ENCODE data around the gene ABCA10.
"Not testable (repeated sequence)": the region's sequence is repeated elsewhere in the genome, so short reads cannot be mapped to it uniquely, and the experiment has no call there.

The ABCA10 gene

GRCh38 chr17:69228018-69228417 lies 606 bp downstream of the ABCA10 start:
- DNase-seq = no peak

- DNase-seq = no peak
Measured at GRCh38 chr17:69227541-69227940, 1.1 kb downstream of the ABCA10 start.

GRCh38 chr17:69223809-69224208 lies 4.8 kb downstream of the ABCA10 start:
- no peak for DNase-seq

- DNase-seq = no peak
Measured at GRCh38 chr17:69222707-69223258, 5.8 kb downstream of the ABCA10 start.

GRCh38 chr17:69220098-69220497 lies 8.5 kb downstream of the ABCA10 start:
- DNase-seq = no peak

- DNase-seq = no peak
Measured at GRCh38 chr17:69218986-69219385, 9.6 kb downstream of the ABCA10 start.

- no peak for DNase-seq
Measured at GRCh38 chr17:69213059-69213813, 15.4 kb downstream of the ABCA10 start.

- no peak for DNase-seq
Measured at GRCh38 chr17:69208640-69209039, 20.0 kb downstream of the ABCA10 start.

- no peak for DNase-seq
Measured at GRCh38 chr17:69207151-69207550, 21.5 kb downstream of the ABCA10 start.

- DNase-seq = no peak
Measured at GRCh38 chr17:69198238-69198637, 30.4 kb downstream of the ABCA10 start.

- not testable (repeated sequence) for DNase-seq
Measured at GRCh38 chr17:69196105-69196653, 32.4 kb downstream of the ABCA10 start.

- DNase-seq = no peak
Measured at GRCh38 chr17:69192754-69193153, 35.9 kb downstream of the ABCA10 start.

GRCh38 chr17:69188796-69189195 lies 39.8 kb downstream of the ABCA10 start:
- no peak for DNase-seq

GRCh38 chr17:69188064-69188463 lies 40.6 kb downstream of the ABCA10 start:
- DNase-seq = no peak

- DNase-seq = no peak
Measured at GRCh38 chr17:69187294-69187693, 41.3 kb downstream of the ABCA10 start.

- DNase-seq = no peak
Measured at GRCh38 chr17:69179227-69179952, 49.2 kb downstream of the ABCA10 start.

GRCh38 chr17:69176457-69176795 lies 52.2 kb downstream of the ABCA10 start:
- no peak for DNase-seq

- no peak for DNase-seq
Measured at GRCh38 chr17:69175625-69176456, 52.8 kb downstream of the ABCA10 start.

GRCh38 chr17:69175262-69175624 lies 53.4 kb downstream of the ABCA10 start:
- no peak for DNase-seq

GRCh38 chr17:69173118-69173517 lies 55.5 kb downstream of the ABCA10 start:
- no peak for DNase-seq

GRCh38 chr17:69170377-69170776 lies 58.2 kb downstream of the ABCA10 start:
- no peak for DNase-seq

- DNase-seq = not testable (repeated sequence)
Measured at GRCh38 chr17:69168642-69169041, 60.0 kb downstream of the ABCA10 start.

- DNase-seq = no peak
Measured at GRCh38 chr17:69166957-69167356, 61.7 kb downstream of the ABCA10 start.

Measured in NCI-H1105 treated with DMSO at 0.1 percent for 48 hours (cell line).